GM21526 (cell line): ENCODE data around the gene OR56A5.
"Not testable (repeated sequence)": the region's sequence is repeated elsewhere in the genome, so short reads cannot be mapped to it uniquely, and the experiment has no call there.

Source experiments
- ATAC-seq: cut with Tn5 transposase; IDR thresholded peaks from one replicate; pipeline ENCODE4 v1.9.1; 2021; ENCODE audit warnings: moderate library complexity; ENCODE audit not compliant: unreplicated experiment, low FRiP score

Gene OR56A5

GRCh38 chr11:5968394-5968793 lies at the start of gene OR56A5:
TSS of gene OR56A5 (minus strand) at chr11:5968494. CDS start at chr11:5968494, 0 bp downstream.
- no peak for ATAC-seq

- no peak for ATAC-seq
Measured at GRCh38 chr11:6013042-6013441, 44.7 kb upstream of the OR56A5 start.

- no peak for ATAC-seq
Measured at GRCh38 chr11:6012035-6012668, 43.9 kb upstream of the OR56A5 start.

GRCh38 chr11:6006846-6007245 lies 38.6 kb upstream of the OR56A5 start, which contains the start of gene OR56A4:
TSS of gene OR56A4 (minus strand) at chr11:6006946. CDS start at chr11:6002992, 3,954 bp downstream.
- no peak for ATAC-seq

- no peak for ATAC-seq
Measured at GRCh38 chr11:6006395-6006794, 38.1 kb upstream of the OR56A5 start.

- ATAC-seq: no peak
Measured at GRCh38 chr11:6002202-6002699, 34.0 kb upstream of the OR56A5 start.

- no peak for ATAC-seq
Measured at GRCh38 chr11:5994791-5995190, 26.5 kb upstream of the OR56A5 start.

GRCh38 chr11:5992604-5993251 lies 24.4 kb upstream of the OR56A5 start:
- ATAC-seq: peak; percentile 53

- no peak for ATAC-seq
Measured at GRCh38 chr11:5992150-5992549, 23.9 kb upstream of the OR56A5 start.

- ATAC-seq: no peak
Measured at GRCh38 chr11:5989203-5989602, 20.9 kb upstream of the OR56A5 start.

GRCh38 chr11:5986885-5987284 lies 18.6 kb upstream of the OR56A5 start, which contains the start of gene OR52L1:
TSS of gene OR52L1 (minus strand) at chr11:5986985. CDS start at chr11:5986930, 55 bp downstream.
- no peak for ATAC-seq

- ATAC-seq: no peak
Measured at GRCh38 chr11:5983443-5983842, 15.1 kb upstream of the OR56A5 start.

- ATAC-seq: no peak
Measured at GRCh38 chr11:5973530-5973929, 5.2 kb upstream of the OR56A5 start.

GRCh38 chr11:5967708-5968107 lies 586 bp downstream of the OR56A5 start:
- ATAC-seq: no peak

GRCh38 chr11:5966958-5967357 lies 1.3 kb downstream of the OR56A5 start:
- no peak for ATAC-seq

GRCh38 chr11:5960704-5961320 lies 7.5 kb downstream of the OR56A5 start:
- ATAC-seq: not testable (repeated sequence)

GRCh38 chr11:5955586-5955985 lies 12.7 kb downstream of the OR56A5 start:
- no peak for ATAC-seq

GRCh38 chr11:5941951-5942350 lies 26.3 kb downstream of the OR56A5 start, which contains the start of gene OR56A3:
TSS of gene OR56A3 (plus strand) at chr11:5942251. CDS start at chr11:5947347, 5,096 bp downstream.
- ATAC-seq: no peak

- no peak for ATAC-seq
Measured at GRCh38 chr11:5940748-5941147, 27.5 kb downstream of the OR56A5 start.

GRCh38 chr11:5938603-5938965 lies 29.7 kb downstream of the OR56A5 start:
- no peak for ATAC-seq

- ATAC-seq: no peak
Measured at GRCh38 chr11:5937868-5938602, 30.3 kb downstream of the OR56A5 start.
